ENCODE data around the gene FAM111A.

FAM111A gene

GRCh38 chr11:59184691-59185339 is 42.2 kb downstream of the FAM111A start:
- POLR2A ChIA-PET, result no interaction called here
- no peak overlapping the region for H3K27ac ChIP-seq (ENCODE audit: insufficient read depth in 1 of 2, low read depth in 1 of 2, low read length in 2 of 2, poor library complexity in 1 of 2, severe bottlenecking in 2 of 2)
- WGBS (ENCODE audit: insufficient coverage), result 96% methylated on average over 5 of the region's 9 CpGs
- H3K4me1 ChIP-seq (ENCODE audit: control extremely low read depth in 1 of 4, control insufficient read depth in 4 of 4, insufficient read depth in 4 of 4, low read length in 3 of 4), result peaks cover 0 to 4% (median under 1%) of the 10 kb centered on the region in 4 experiments
- H3K4me3 ChIP-seq (ENCODE audit: control insufficient read depth in 1 of 7, extremely low read depth in 1 of 7, insufficient read depth in 4 of 7, low read depth in 2 of 7, low read length in 6 of 7), result no peak overlapping the region
- CTCF ChIA-PET, result interaction anchor here (1.2 to 7.7 kb wide), 5 partner anchors 8 to 22 kb away, joined by 3 to 76 read pairs (median 23); partner anchors contain the start of gene DTX4
- H3K36me3 ChIP-seq (ENCODE audit: control insufficient read depth in 4 of 4, insufficient read depth in 4 of 4, low read length in 3 of 4), result no peaks in the 10 kb centered on the region
- DNase-seq, result no peak
- H3K9me3 ChIP-seq (ENCODE audit: control extremely low read depth in 1 of 5, control insufficient read depth in 4 of 5, insufficient read depth in 2 of 5, low read depth in 1 of 5, low read length in 4 of 5), result no peaks in the 10 kb centered on the region
- H3K27me3 ChIP-seq (replicated peaks in 2 of 5; ENCODE audit: control insufficient read depth in 4 of 5, insufficient read depth in 5 of 5, low read length in 4 of 5), result no peaks in the 10 kb centered on the region

GRCh38 chr11:59185386-59185945 is 42.8 kb downstream of the FAM111A start:
- Histone ChIP-seq H3K27ac (ENCODE audit: insufficient read depth in 1 of 2, low read depth in 1 of 2, low read length in 2 of 2, poor library complexity in 1 of 2, severe bottlenecking in 2 of 2) (no peak overlapping the region), H3K4me1 (ENCODE audit: control extremely low read depth in 1 of 4, control insufficient read depth in 4 of 4, insufficient read depth in 4 of 4, low read length in 3 of 4) (peaks cover 0 to 5% (median 1%) of the 10 kb centered on the region in 4 experiments), H3K9me3 (ENCODE audit: control extremely low read depth in 1 of 5, control insufficient read depth in 4 of 5, insufficient read depth in 2 of 5, low read depth in 1 of 5, low read length in 4 of 5) (no peaks in the 10 kb centered on the region), H3K36me3 (ENCODE audit: control insufficient read depth in 4 of 4, insufficient read depth in 4 of 4, low read length in 3 of 4) (no peaks in the 10 kb centered on the region), H3K27me3 (replicated peaks in 2 of 5; ENCODE audit: control insufficient read depth in 4 of 5, insufficient read depth in 5 of 5, low read length in 4 of 5) (no peaks in the 10 kb centered on the region), H3K4me3 (ENCODE audit: control insufficient read depth in 1 of 7, extremely low read depth in 1 of 7, insufficient read depth in 4 of 7, low read depth in 2 of 7, low read length in 6 of 7) (no peak overlapping the region)
- no peak for DNase-seq
- 96% methylated on average over 4 of the region's 5 CpGs for WGBS (ENCODE audit: insufficient coverage)
- CTCF ChIA-PET, result interaction anchor here (0.5 to 7.7 kb wide), 7 partner anchors 9 to 33 kb away, joined by 3 to 76 read pairs (median 12); partner anchors contain the start of gene DTX4
- POLR2A ChIA-PET, result no interaction called here

GRCh38 chr11:59186130-59186594 is 43.5 kb downstream of the FAM111A start:
- POLR2A ChIA-PET, result no interaction called here
- no peaks in the 10 kb centered on the region for H3K27me3 ChIP-seq (replicated peaks in 2 of 5; ENCODE audit: control insufficient read depth in 4 of 5, insufficient read depth in 5 of 5, low read length in 4 of 5)

GRCh38 chr11:59187035-59187434 is 44.4 kb downstream of the FAM111A start:
- no peak for DNase-seq
- Histone ChIP-seq H3K4me1 (ENCODE audit: control extremely low read depth in 1 of 4, control insufficient read depth in 4 of 4, insufficient read depth in 4 of 4, low read length in 3 of 4) (peaks cover 0 to 5% (median 1%) of the 10 kb centered on the region in 4 experiments), H3K4me3 (ENCODE audit: control insufficient read depth in 1 of 7, extremely low read depth in 1 of 7, insufficient read depth in 4 of 7, low read depth in 2 of 7, low read length in 6 of 7) (no peak overlapping the region), H3K27ac (ENCODE audit: insufficient read depth in 1 of 2, low read depth in 1 of 2, low read length in 2 of 2, poor library complexity in 1 of 2, severe bottlenecking in 2 of 2) (no peak overlapping the region), H3K27me3 (replicated peaks in 2 of 5; ENCODE audit: control insufficient read depth in 4 of 5, insufficient read depth in 5 of 5, low read length in 4 of 5) (no peaks in the 10 kb centered on the region), H3K36me3 (ENCODE audit: control insufficient read depth in 4 of 4, insufficient read depth in 4 of 4, low read length in 3 of 4) (no peaks in the 10 kb centered on the region), H3K9me3 (ENCODE audit: control extremely low read depth in 1 of 5, control insufficient read depth in 4 of 5, insufficient read depth in 2 of 5, low read depth in 1 of 5, low read length in 4 of 5) (no peaks in the 10 kb centered on the region)
- CTCF ChIA-PET, result interaction anchor here (0.8 to 7.7 kb wide), 6 partner anchors 9 to 42 kb away, joined by 3 to 76 read pairs (median 18); partner anchors contain the start of gene DTX4
- WGBS (ENCODE audit: insufficient coverage), result 83% methylated on average over 1 of the region's 3 CpGs
- POLR2A ChIA-PET, result no interaction called here

More at GRCh38 chr11:59186130-59186594, 43.5 kb downstream of the FAM111A start:
- H3K4me1 ChIP-seq (ENCODE audit: control extremely low read depth in 1 of 4, control insufficient read depth in 4 of 4, insufficient read depth in 4 of 4, low read length in 3 of 4), result peaks cover 0 to 5% (median 1%) of the 10 kb centered on the region in 4 experiments
- WGBS (ENCODE audit: insufficient coverage), result 93% methylated on average over 3 of the region's 5 CpGs
- H3K36me3 ChIP-seq (ENCODE audit: control insufficient read depth in 4 of 4, insufficient read depth in 4 of 4, low read length in 3 of 4), result no peaks in the 10 kb centered on the region
- peak; percentile 25 to 38 (median 33) for DNase-seq
- CTCF ChIA-PET, result interaction anchor here (0.8 to 7.7 kb wide), 7 partner anchors 8 to 41 kb away, joined by 3 to 76 read pairs (median 12); partner anchors contain the start of gene DTX4
- H3K4me3 ChIP-seq (ENCODE audit: control insufficient read depth in 1 of 7, extremely low read depth in 1 of 7, insufficient read depth in 4 of 7, low read depth in 2 of 7, low read length in 6 of 7), result no peak overlapping the region
- H3K9me3 ChIP-seq (ENCODE audit: control extremely low read depth in 1 of 5, control insufficient read depth in 4 of 5, insufficient read depth in 2 of 5, low read depth in 1 of 5, low read length in 4 of 5), result no peaks in the 10 kb centered on the region
- no peak overlapping the region for H3K27ac ChIP-seq (ENCODE audit: insufficient read depth in 1 of 2, low read depth in 1 of 2, low read length in 2 of 2, poor library complexity in 1 of 2, severe bottlenecking in 2 of 2)

GRCh38 chr11:59187587-59187986 is 44.9 kb downstream of the FAM111A start:
- no peak overlapping the region for H3K27ac ChIP-seq (ENCODE audit: insufficient read depth in 1 of 2, low read depth in 1 of 2, low read length in 2 of 2, poor library complexity in 1 of 2, severe bottlenecking in 2 of 2)
- H3K4me3 ChIP-seq (ENCODE audit: control insufficient read depth in 1 of 7, extremely low read depth in 1 of 7, insufficient read depth in 4 of 7, low read depth in 2 of 7, low read length in 6 of 7), result no peak overlapping the region
- WGBS (ENCODE audit: insufficient coverage), result 100% methylated on average over 3 of the region's 6 CpGs
- peaks cover 0 to 5% (median 1%) of the 10 kb centered on the region in 4 experiments for H3K4me1 ChIP-seq (ENCODE audit: control extremely low read depth in 1 of 4, control insufficient read depth in 4 of 4, insufficient read depth in 4 of 4, low read length in 3 of 4)
- H3K9me3 ChIP-seq (ENCODE audit: control extremely low read depth in 1 of 5, control insufficient read depth in 4 of 5, insufficient read depth in 2 of 5, low read depth in 1 of 5, low read length in 4 of 5), result no peaks in the 10 kb centered on the region
- DNase-seq, result no peak
- ChIA-PET POLR2A (no interaction called here), CTCF (interaction anchor here (0.8 to 7.7 kb wide), 4 partner anchors 8 to 19 kb away, joined by 3 to 76 read pairs (median 40); partner anchors contain the start of gene DTX4)
- H3K27me3 ChIP-seq (replicated peaks in 2 of 5; ENCODE audit: control insufficient read depth in 4 of 5, insufficient read depth in 5 of 5, low read length in 4 of 5), result no peaks in the 10 kb centered on the region
- H3K36me3 ChIP-seq (ENCODE audit: control insufficient read depth in 4 of 4, insufficient read depth in 4 of 4, low read length in 3 of 4), result no peaks in the 10 kb centered on the region

- no peaks in the 10 kb centered on the region for H3K27me3 ChIP-seq (replicated peaks in 2 of 5; ENCODE audit: control insufficient read depth in 4 of 5, insufficient read depth in 5 of 5, low read length in 4 of 5)
- CTCF ChIA-PET, result interaction anchor here (4.5 to 7.7 kb wide), 3 partner anchors 12 to 17 kb away, joined by 23 to 76 read pairs (median 57); partner anchors contain the start of gene DTX4
- no peaks in the 10 kb centered on the region for H3K9me3 ChIP-seq (ENCODE audit: control extremely low read depth in 1 of 5, control insufficient read depth in 4 of 5, insufficient read depth in 2 of 5, low read depth in 1 of 5, low read length in 4 of 5)
- H3K4me3 ChIP-seq (ENCODE audit: control insufficient read depth in 1 of 7, extremely low read depth in 1 of 7, insufficient read depth in 4 of 7, low read depth in 2 of 7, low read length in 6 of 7), result no peak overlapping the region
- no peaks in the 10 kb centered on the region for H3K36me3 ChIP-seq (ENCODE audit: control insufficient read depth in 4 of 4, insufficient read depth in 4 of 4, low read length in 3 of 4)
- DNase-seq, result no peak
- POLR2A ChIA-PET, result no interaction called here
- no peak overlapping the region for H3K27ac ChIP-seq (ENCODE audit: insufficient read depth in 1 of 2, low read depth in 1 of 2, low read length in 2 of 2, poor library complexity in 1 of 2, severe bottlenecking in 2 of 2)
- WGBS (ENCODE audit: insufficient coverage), result 100% methylated on average over 4 of the region's 4 CpGs
- H3K4me1 ChIP-seq (ENCODE audit: control extremely low read depth in 1 of 4, control insufficient read depth in 4 of 4, insufficient read depth in 4 of 4, low read length in 3 of 4), result peaks cover 0 to 5% (median 1%) of the 10 kb centered on the region in 4 experiments
Measured at GRCh38 chr11:59188954-59189353, 46.3 kb downstream of the FAM111A start.

- 24% methylated on average over 4 of the region's 4 CpGs for WGBS (ENCODE audit: insufficient coverage)
- H3K36me3 ChIP-seq (ENCODE audit: control insufficient read depth in 4 of 4, insufficient read depth in 4 of 4, low read length in 3 of 4), result no peaks in the 10 kb centered on the region
Measured at GRCh38 chr11:59189986-59190385, 47.3 kb downstream of the FAM111A start.

More at GRCh38 chr11:59189986-59190385, 47.3 kb downstream of the FAM111A start:
- no peak for DNase-seq
- H3K27ac ChIP-seq (ENCODE audit: insufficient read depth in 1 of 2, low read depth in 1 of 2, low read length in 2 of 2, poor library complexity in 1 of 2, severe bottlenecking in 2 of 2), result no peak overlapping the region
- CTCF ChIA-PET, result interaction anchor here (1.1 to 6.0 kb wide), 4 partner anchors 10 to 17 kb away, joined by 4 to 76 read pairs (median 9); partner anchors contain the start of gene DTX4
- peaks cover 0 to 5% (median 1%) of the 10 kb centered on the region in 4 experiments for H3K4me1 ChIP-seq (ENCODE audit: control extremely low read depth in 1 of 4, control insufficient read depth in 4 of 4, insufficient read depth in 4 of 4, low read length in 3 of 4)
- no peak overlapping the region for H3K4me3 ChIP-seq (ENCODE audit: control insufficient read depth in 1 of 7, extremely low read depth in 1 of 7, insufficient read depth in 4 of 7, low read depth in 2 of 7, low read length in 6 of 7)
- H3K9me3 ChIP-seq (ENCODE audit: control extremely low read depth in 1 of 5, control insufficient read depth in 4 of 5, insufficient read depth in 2 of 5, low read depth in 1 of 5, low read length in 4 of 5), result no peaks in the 10 kb centered on the region
- POLR2A ChIA-PET, result no interaction called here
- H3K27me3 ChIP-seq (replicated peaks in 2 of 5; ENCODE audit: control insufficient read depth in 4 of 5, insufficient read depth in 5 of 5, low read length in 4 of 5), result no peaks in the 10 kb centered on the region

Data from common myeloid progenitor, CD34-positive (primary cell).